GM23338 (cell line): ENCODE measurements around the gene NRP2. TPM values are rescaled to one million over a fixed set of nuclear protein-coding genes. Genes with fewer than 3 reads are reported as not detected.

Experiments
- ATAC-seq: fragments of 200-7000 bp; cut with Tn5 transposase; 3 replicates; pipeline ENCODE4 v1.9.1; 2020
- DNase-seq: peaks from one replicate; pipeline ENCODE4 v3.0.0-alpha.2; 2015; ENCODE audit warnings: low spot score
- H2AFZ ChIP-seq: fragments of 200-600 bp; sonication (generic); 2 replicates; pipeline ENCODE4 v1.8.0; 2016; ENCODE audit warnings: antibody characterized with exemption, mild to moderate bottlenecking, moderate library complexity
- H3F3A ChIP-seq: fragments of 200-600 bp; sonication (generic); replicated peaks from 2 replicates; pipeline ENCODE4 v1.8.0; 2017; ENCODE audit warnings: antibody characterized with exemption, mixed run types, low read depth
- H3K27ac ChIP-seq: fragments of 200-600 bp; sonication (generic); 2 replicates; pipeline ENCODE4 v1.6.1; 2016; ENCODE audit warnings: low read depth
- H3K27me3 ChIP-seq: fragments of 200-600 bp; sonication (generic); 2 replicates; pipeline ENCODE4 v1.8.0; 2016; ENCODE audit warnings: mild to moderate bottlenecking, mixed run types, moderate library complexity; ENCODE audit not compliant: insufficient read depth
- H3K36me3 ChIP-seq: fragments of 200-600 bp; sonication (generic); 2 replicates; pipeline ENCODE4 v1.8.0; 2016; ENCODE audit warnings: mild to moderate bottlenecking; ENCODE audit not compliant: insufficient read depth
- H3K4me1 ChIP-seq: fragments of 200-600 bp; sonication (generic); 2 replicates; pipeline ENCODE4 v1.8.0; 2016; ENCODE audit warnings: mild to moderate bottlenecking, moderate library complexity; ENCODE audit not compliant: insufficient read depth
- H3K4me2 ChIP-seq: fragments of 200-600 bp; sonication (generic); 2 replicates; pipeline ENCODE4 v1.7.1; 2017; ENCODE audit warnings: mixed run types
- H3K4me3 ChIP-seq: fragments of 200-600 bp; sonication (generic); 2 replicates; pipeline ENCODE4 v1.6.1; 2016; ENCODE audit warnings: mixed run types
- H3K79me2 ChIP-seq: fragments of 200-600 bp; sonication (generic); replicated peaks from 2 replicates; pipeline ENCODE4 v1.8.0; 2017; ENCODE audit warnings: mild to moderate bottlenecking; ENCODE audit not compliant: insufficient read depth
- H3K9me2 ChIP-seq: fragments of 200-600 bp; sonication (generic); 2 replicates; pipeline ENCODE4 v1.8.0; 2017; ENCODE audit not compliant: insufficient read depth
- H4K20me1 ChIP-seq: fragments of 200-600 bp; sonication (generic); replicated peaks from 2 replicates; pipeline ENCODE4 v1.8.0; 2017; ENCODE audit warnings: mild to moderate bottlenecking; ENCODE audit not compliant: insufficient read depth
- H3K27ac Mint-ChIP-seq: 2 replicates; pipeline ENCODE4 v1.8.0; 2020; ENCODE audit warnings: inconsistent platforms, mild to moderate bottlenecking, moderate library complexity, mixed read lengths
- H3K27me3 Mint-ChIP-seq: 3 replicates; pipeline ENCODE4 v1.8.0; 2022; ENCODE audit warnings: low read depth, mild to moderate bottlenecking, moderate library complexity, mixed read lengths, inconsistent platforms; ENCODE audit not compliant: insufficient read depth, poor library complexity
- H3K36me3 Mint-ChIP-seq: 3 replicates; pipeline ENCODE4 v1.8.0; 2021; ENCODE audit warnings: low read depth, mild to moderate bottlenecking, inconsistent platforms, moderate library complexity, mixed read lengths
- H3K4me1 Mint-ChIP-seq: 3 replicates; pipeline ENCODE4 v1.8.0; 2020; ENCODE audit warnings: mild to moderate bottlenecking, inconsistent platforms, mixed read lengths
- H3K4me3 Mint-ChIP-seq: 3 replicates; pipeline ENCODE4 v1.8.0; 2021; ENCODE audit warnings: moderate library complexity, mild to moderate bottlenecking, inconsistent platforms, mixed read lengths
- H3K9me3 Mint-ChIP-seq: 3 replicates; pipeline ENCODE4 v1.8.0; 2020; ENCODE audit warnings: moderate library complexity, mild to moderate bottlenecking, inconsistent platforms, mixed read lengths
- CTCF ChIP-seq, 2 experiments: fragments of 200-600 bp in 1 of 2; sonication (generic) in 1 of 2; conservative IDR thresholded peaks; 2 replicates each; pipeline versions ENCODE4 v1.5.1 to v1.6.1; 2016 to 2017; ENCODE audit warnings: antibody characterized with exemption in 2 of 2, low read depth in 2 of 2, mild to moderate bottlenecking in 2 of 2, moderate library complexity in 1 of 2
- EZH2 ChIP-seq: fragments of 200-600 bp; sonication (generic); IDR thresholded peaks from one replicate; pipeline ENCODE4 v1.8.0; 2017; ENCODE audit warnings: antibody characterized with exemption, mild to moderate bottlenecking, low read depth; ENCODE audit not compliant: unreplicated experiment
- POLR2AphosphoS5 ChIP-seq: IDR thresholded peaks from 2 replicates; pipeline ENCODE4 v1.6.1; 2016; ENCODE audit warnings: antibody characterized with exemption, low read depth
- REST ChIP-seq: IDR thresholded peaks from one replicate; pipeline ENCODE4 v1.6.1; 2018; ENCODE audit warnings: antibody characterized with exemption; ENCODE audit not compliant: unreplicated experiment
- STAT1 ChIP-seq: IDR thresholded peaks from one replicate; pipeline ENCODE4 v1.6.1; 2016; ENCODE audit warnings: antibody characterized with exemption; ENCODE audit not compliant: unreplicated experiment
- ZNF114 ChIP-seq: fragments of 250-450 bp; sonication (Bioruptor Pico); IDR thresholded peaks from 2 replicates; pipeline ENCODE4 v1.5.0; 2020; ENCODE audit warnings: mild to moderate bottlenecking, moderate library complexity
- ZNF331 ChIP-seq: fragments of 250-450 bp; sonication (Bioruptor Pico); IDR thresholded peaks from 2 replicates; pipeline ENCODE4 v1.5.0; 2020; ENCODE audit warnings: low read depth, mild to moderate bottlenecking, moderate library complexity
- polyA plus RNA-seq: library from polyadenylated mRNA; unstranded; fragments of >200 nt; fragmentation: Nextera tagmentation; extraction: Ambion mirVana; gene quantifications from 2 replicates; pipeline ENCODE4 v1.2.1, GENCODE V29; 2016
- total RNA-seq: library from RNA; depleted of rRNA; stranded (reverse); fragments of >200 nt; shearing (Covaris generic); gene quantifications from 2 replicates; pipeline ENCODE4 v1.2.3, GENCODE V29; 2014
- TF ChIP-seq, protein P1 (sequence below): fragments of 250-450 bp; sonication (Bioruptor Pico); IDR thresholded peaks from 2 replicates; pipeline ENCODE4 v1.5.0; 2020; ENCODE audit warnings: mild to moderate bottlenecking, moderate library complexity
- TF ChIP-seq, protein P2 (sequence below): IDR thresholded peaks from 2 replicates; pipeline ENCODE4 v1.6.1; 2016; ENCODE audit warnings: antibody characterized with exemption

Gene NRP2
- total and polyA plus RNA-seq, 2 experiments from 2014 or later: 18.4 to 22.0 TPM

DNA sequence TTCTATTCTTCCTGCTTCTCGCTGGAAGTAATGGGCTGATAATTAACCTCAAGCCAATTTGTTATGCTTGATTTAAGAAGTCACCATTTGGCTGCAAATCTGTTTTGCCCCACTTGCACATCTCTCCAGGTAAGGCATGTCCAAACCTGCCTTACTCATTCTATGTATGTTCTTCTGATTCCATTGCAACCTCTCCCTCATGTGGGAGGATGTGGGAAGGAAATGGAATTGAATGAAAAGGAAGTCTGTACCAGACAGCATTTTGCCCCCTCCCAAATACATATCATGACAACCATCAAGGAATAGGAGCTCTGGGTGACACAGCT lies 131.7 kb downstream of the NRP2 start:
- no peak for TF ChIP-seq CTCF (conservative IDR thresholded peaks at IDR 0.05; ENCODE audit: low read depth in 2 of 2)
- no peak for TF ChIP-seq REST
- no peak for TF ChIP-seq STAT1
- no peak for TF ChIP-seq ZNF114
- no peak for TF ChIP-seq ZNF331 (CRISPR knock-in tag)
- TF ChIP-seq, protein P1, sequence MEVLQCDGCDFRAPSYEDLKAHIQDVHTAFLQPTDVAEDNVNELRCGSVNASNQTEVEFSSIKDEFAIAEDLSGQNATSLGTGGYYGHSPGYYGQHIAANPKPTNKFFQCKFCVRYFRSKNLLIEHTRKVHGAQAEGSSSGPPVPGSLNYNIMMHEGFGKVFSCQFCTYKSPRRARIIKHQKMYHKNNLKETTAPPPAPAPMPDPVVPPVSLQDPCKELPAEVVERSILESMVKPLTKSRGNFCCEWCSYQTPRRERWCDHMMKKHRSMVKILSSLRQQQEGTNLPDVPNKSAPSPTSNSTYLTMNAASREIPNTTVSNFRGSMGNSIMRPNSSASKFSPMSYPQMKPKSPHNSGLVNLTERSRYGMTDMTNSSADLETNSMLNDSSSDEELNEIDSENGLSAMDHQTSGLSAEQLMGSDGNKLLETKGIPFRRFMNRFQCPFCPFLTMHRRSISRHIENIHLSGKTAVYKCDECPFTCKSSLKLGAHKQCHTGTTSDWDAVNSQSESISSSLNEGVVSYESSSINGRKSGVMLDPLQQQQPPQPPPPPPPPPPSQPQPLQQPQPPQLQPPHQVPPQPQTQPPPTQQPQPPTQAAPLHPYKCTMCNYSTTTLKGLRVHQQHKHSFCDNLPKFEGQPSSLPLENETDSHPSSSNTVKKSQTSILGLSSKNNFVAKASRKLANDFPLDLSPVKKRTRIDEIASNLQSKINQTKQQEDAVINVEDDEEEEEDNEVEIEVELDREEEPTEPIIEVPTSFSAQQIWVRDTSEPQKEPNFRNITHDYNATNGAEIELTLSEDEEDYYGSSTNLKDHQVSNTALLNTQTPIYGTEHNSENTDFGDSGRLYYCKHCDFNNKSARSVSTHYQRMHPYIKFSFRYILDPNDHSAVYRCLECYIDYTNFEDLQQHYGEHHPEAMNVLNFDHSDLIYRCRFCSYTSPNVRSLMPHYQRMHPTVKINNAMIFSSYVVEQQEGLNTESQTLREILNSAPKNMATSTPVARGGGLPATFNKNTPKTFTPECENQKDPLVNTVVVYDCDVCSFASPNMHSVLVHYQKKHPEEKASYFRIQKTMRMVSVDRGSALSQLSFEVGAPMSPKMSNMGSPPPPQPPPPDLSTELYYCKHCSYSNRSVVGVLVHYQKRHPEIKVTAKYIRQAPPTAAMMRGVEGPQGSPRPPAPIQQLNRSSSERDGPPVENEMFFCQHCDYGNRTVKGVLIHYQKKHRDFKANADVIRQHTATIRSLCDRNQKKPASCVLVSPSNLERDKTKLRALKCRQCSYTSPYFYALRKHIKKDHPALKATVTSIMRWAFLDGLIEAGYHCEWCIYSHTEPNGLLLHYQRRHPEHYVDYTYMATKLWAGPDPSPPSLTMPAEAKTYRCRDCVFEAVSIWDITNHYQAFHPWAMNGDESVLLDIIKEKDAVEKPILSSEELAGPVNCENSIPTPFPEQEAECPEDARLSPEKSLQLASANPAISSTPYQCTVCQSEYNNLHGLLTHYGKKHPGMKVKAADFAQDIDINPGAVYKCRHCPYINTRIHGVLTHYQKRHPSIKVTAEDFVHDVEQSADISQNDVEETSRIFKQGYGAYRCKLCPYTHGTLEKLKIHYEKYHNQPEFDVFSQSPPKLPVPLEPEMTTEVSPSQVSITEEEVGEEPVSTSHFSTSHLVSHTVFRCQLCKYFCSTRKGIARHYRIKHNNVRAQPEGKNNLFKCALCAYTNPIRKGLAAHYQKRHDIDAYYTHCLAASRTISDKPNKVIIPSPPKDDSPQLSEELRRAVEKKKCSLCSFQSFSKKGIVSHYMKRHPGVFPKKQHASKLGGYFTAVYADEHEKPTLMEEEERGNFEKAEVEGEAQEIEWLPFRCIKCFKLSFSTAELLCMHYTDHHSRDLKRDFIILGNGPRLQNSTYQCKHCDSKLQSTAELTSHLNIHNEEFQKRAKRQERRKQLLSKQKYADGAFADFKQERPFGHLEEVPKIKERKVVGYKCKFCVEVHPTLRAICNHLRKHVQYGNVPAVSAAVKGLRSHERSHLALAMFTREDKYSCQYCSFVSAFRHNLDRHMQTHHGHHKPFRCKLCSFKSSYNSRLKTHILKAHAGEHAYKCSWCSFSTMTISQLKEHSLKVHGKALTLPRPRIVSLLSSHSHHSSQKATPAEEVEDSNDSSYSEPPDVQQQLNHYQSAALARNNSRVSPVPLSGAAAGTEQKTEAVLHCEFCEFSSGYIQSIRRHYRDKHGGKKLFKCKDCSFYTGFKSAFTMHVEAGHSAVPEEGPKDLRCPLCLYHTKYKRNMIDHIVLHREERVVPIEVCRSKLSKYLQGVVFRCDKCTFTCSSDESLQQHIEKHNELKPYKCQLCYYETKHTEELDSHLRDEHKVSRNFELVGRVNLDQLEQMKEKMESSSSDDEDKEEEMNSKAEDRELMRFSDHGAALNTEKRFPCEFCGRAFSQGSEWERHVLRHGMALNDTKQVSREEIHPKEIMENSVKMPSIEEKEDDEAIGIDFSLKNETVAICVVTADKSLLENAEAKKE: no peak
- TF ChIP-seq, protein P2, sequence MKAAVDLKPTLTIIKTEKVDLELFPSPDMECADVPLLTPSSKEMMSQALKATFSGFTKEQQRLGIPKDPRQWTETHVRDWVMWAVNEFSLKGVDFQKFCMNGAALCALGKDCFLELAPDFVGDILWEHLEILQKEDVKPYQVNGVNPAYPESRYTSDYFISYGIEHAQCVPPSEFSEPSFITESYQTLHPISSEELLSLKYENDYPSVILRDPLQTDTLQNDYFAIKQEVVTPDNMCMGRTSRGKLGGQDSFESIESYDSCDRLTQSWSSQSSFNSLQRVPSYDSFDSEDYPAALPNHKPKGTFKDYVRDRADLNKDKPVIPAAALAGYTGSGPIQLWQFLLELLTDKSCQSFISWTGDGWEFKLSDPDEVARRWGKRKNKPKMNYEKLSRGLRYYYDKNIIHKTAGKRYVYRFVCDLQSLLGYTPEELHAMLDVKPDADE: no peak
- TF ChIP-seq EZH2: no peak
- no peak for TF ChIP-seq POLR2AphosphoS5
- Histone ChIP-seq H3K27ac (no peak overlapping the region), H3K4me1 (peaks cover 18% of the 10 kb centered on the region), H4K20me1 (no peaks in the 10 kb centered on the region), H3K4me2 (peak overlapping the region; percentile 2; the same call in 1 of the 2 replicates), H3K9me2 (no peaks in the 10 kb centered on the region; the same call in 1 of the 2 replicates), H3K36me3 (no peaks in the 10 kb centered on the region), H3F3A (0 out of 2 replicates have a peak, but pooled peaks cover 4% of the 10 kb centered on the region), H3K79me2 (no peaks in the 10 kb centered on the region), H3K27me3 (no peaks in the 10 kb centered on the region), H2AFZ (no peak overlapping the region), H3K4me3 (no peak overlapping the region)
- H3K36me3 Mint-ChIP-seq: no peaks in the 10 kb centered on the region
- no peaks in the 10 kb centered on the region for H3K9me3 Mint-ChIP-seq
- no peak overlapping the region for H3K27ac Mint-ChIP-seq
- H3K4me1 Mint-ChIP-seq: peaks cover 11% of the 10 kb centered on the region
- H3K4me3 Mint-ChIP-seq: no peak overlapping the region
- DNase-seq (no peak), ATAC-seq (no peak)
- H3K27me3 Mint-ChIP-seq: no peaks in the 10 kb centered on the region
